ENCODE results near the gene GPR3. TPM values are rescaled to one million over a fixed set of nuclear protein-coding genes. Genes with fewer than 3 reads are reported as not detected.

Gene GPR3
- total and polyA plus RNA-seq, 2 of the 8 experiments (the other 6 are each of a cell fraction or from before 2014, with no cell fraction given) = 9.9 to 26.5 TPM

GRCh38 chr1:27368869-27369582 lies 23.4 kb upstream of the GPR3 start:
- Histone ChIP-seq H2BK12ac (ENCODE audit: low read depth, low read length) (no peak overlapping the region), H3K36me3 (ENCODE audit: control insufficient read depth in 2 of 4, insufficient read depth in 4 of 4, low read length in 3 of 4) (no peaks in the 10 kb centered on the region), H4K91ac (replicated peaks; ENCODE audit: insufficient read length, low read length) (no peak overlapping the region), H3K14ac (ENCODE audit: insufficient read length) (no peak overlapping the region), H3K18ac (ENCODE audit: extremely low read depth, low read length) (no peak overlapping the region), H2BK15ac (ENCODE audit: low read length) (no peak overlapping the region), H3K4me1 (replicated peaks in 1 of 4; ENCODE audit: control insufficient read depth in 3 of 4, insufficient read depth in 4 of 4, low read length in 3 of 4) (peaks cover 3 to 15% (median 6%) of the 10 kb centered on the region in 4 experiments), H3K9me3 (ENCODE audit: insufficient read depth in 2 of 2, low read depth in 1 of 2, low read length in 1 of 2) (no peaks in the 10 kb centered on the region), H3K79me1 (ENCODE audit: low read depth, low read length) (no peaks in the 10 kb centered on the region), H2AFZ (ENCODE audit: low read length) (no peak overlapping the region), H3K27ac (ENCODE audit: low read depth, low read length) (no peak overlapping the region), H3K79me2 (ENCODE audit: control insufficient read depth in 1 of 2, insufficient read depth in 2 of 2, low read length in 2 of 2) (no peaks in the 10 kb centered on the region), H4K5ac (ENCODE audit: insufficient read length, low read depth, low read length) (no peak overlapping the region), H3K56ac (replicated peaks; ENCODE audit: insufficient read length, low read depth, low read length) (no peak overlapping the region), H3K23ac (ENCODE audit: insufficient read length) (no peak overlapping the region), H4K20me1 (replicated peaks in 1 of 2; ENCODE audit: control insufficient read depth in 1 of 2, insufficient read depth in 2 of 2, low read length in 2 of 2) (peaks cover 0 to 2% of the 10 kb centered on the region in 2 experiments), H3K4ac (replicated peaks; ENCODE audit: insufficient read length, low read depth, low read length) (no peak overlapping the region), H2BK120ac (replicated peaks; ENCODE audit: low read depth, low read length) (no peak overlapping the region), H2BK20ac (ENCODE audit: low read length) (no peak overlapping the region), H3K4me2 (ENCODE audit: insufficient read depth in 1 of 2, low read depth in 2 of 2, low read length in 2 of 2) (no peak overlapping the region), H3K23me2 (ENCODE audit: low read depth, low read length) (peaks cover 2% of the 10 kb centered on the region; the same call in 1 of the 2 replicates), H4K8ac (ENCODE audit: extremely low read depth, insufficient read depth, low read length) (no peak overlapping the region), H3K4me3 (ENCODE audit: extremely low read depth in 1 of 4, insufficient read depth in 2 of 4, low read depth in 3 of 4, low read length in 4 of 4) (no peak overlapping the region), H2BK5ac (ENCODE audit: low read depth, low read length) (no peak overlapping the region), H2AK5ac (ENCODE audit: low read depth, low read length) (no peak overlapping the region), H3K9ac (replicated peaks in 1 of 4; ENCODE audit: extremely low read depth in 1 of 4, low read depth in 3 of 4, low read length in 3 of 4) (no peak overlapping the region; a peak in 1 of 7 replicates), H3K27me3 (replicated peaks in 1 of 4; ENCODE audit: control insufficient read depth in 3 of 4, extremely low read depth in 1 of 4, insufficient read depth in 3 of 4, low read length in 3 of 4) (no peaks in the 10 kb centered on the region)
- FAIRE-seq (no peak), DNase-seq (ENCODE audit: low read depth in 1 of 2, low spot score in 2 of 2) (no peak)
- ChIA-PET POLR2A (ENCODE audit: partially characterized antibody) (interaction anchor here (0.6 to 5.0 kb wide), 11 partner anchors 10 to 371 kb away, joined by 3 to 14 read pairs (median 4); partner anchors contain the start of genes CD164L2 and SYTL1), CTCF (ENCODE audit: partially characterized antibody) (interaction anchor here (0.7 to 28.8 kb wide), 23 partner anchors 8 to 266 kb away, joined by 3 to 625 read pairs (median 4); partner anchors contain the start of genes CD164L2, FCN3 and GPR3)
- WGBS, 2 experiments (ENCODE audit: extremely low coverage in 1 of 2, insufficient coverage in 1 of 2, insufficient read length in 1 of 2, insufficient replicate concordance in 2 of 2, low coverage in 1 of 2, low lambda C conversion rate in 2 of 2, missing lambda C conversion rate in 1 of 2) = 84% methylated on average over 13 of the region's 13 CpGs; no CpG with 5 or more reads in 1 of the 2 experiments
- TF ChIP-seq ATF2 (IDR thresholded peaks at IDR 0.05; ENCODE audit: low read length) = no peak
- peak in 2 of 3 experiments; percentile 45 to 53; a peak in 2 of 4 replicates for TF ChIP-seq CTCF (IDR thresholded peaks at IDR 0.05; ENCODE audit: control extremely low read depth in 1 of 3, insufficient read depth in 1 of 3, low read depth in 1 of 3, low read length in 3 of 3)
- TF ChIP-seq BCL11A (IDR thresholded peaks at IDR 0.05; ENCODE audit: low read depth in 2 of 2, low read length in 2 of 2) = no peak
- no peak for TF ChIP-seq KDM5A (IDR thresholded peaks at IDR 0.05; ENCODE audit: low read length)
- TF ChIP-seq RAD21 (IDR thresholded peaks at IDR 0.05 in 1 of 2, conservative IDR thresholded peaks at IDR 0.05 in 1 of 2; ENCODE audit: low read depth in 2 of 2, low read length in 2 of 2) = peak; percentile 21 to 58; a peak in 3 of 4 replicates

Data from H1 (cell line).